Middle frontal gyrus (tissue), 1 donor: Measurements from ENCODE around the gene BCL11B.

Experiments
- DNase-seq: peaks from one replicate; pipeline ENCODE4 v3.0.0-alpha.2; 2015; ENCODE audit warnings: low spot score; ENCODE audit errors: extremely low spot score

Gene BCL11B

GRCh38 chr14:99287269-99287942 lies 15.4 kb upstream of the BCL11B start:
- no peak for DNase-seq

GRCh38 chr14:99286761-99287160 lies 14.8 kb upstream of the BCL11B start:
- no peak for DNase-seq

- DNase-seq, result no peak
Observed at GRCh38 chr14:99284254-99285004, 12.4 kb upstream of the BCL11B start.

GRCh38 chr14:99282261-99283050 lies 10.5 kb upstream of the BCL11B start:
- DNase-seq, result no peak

GRCh38 chr14:99281396-99281795 lies 9.4 kb upstream of the BCL11B start:
- DNase-seq, result no peak

- DNase-seq, result no peak
Observed at GRCh38 chr14:99280852-99281251, 8.9 kb upstream of the BCL11B start.

- DNase-seq, result no peak
Observed at GRCh38 chr14:99280066-99280731, 8.2 kb upstream of the BCL11B start.

- DNase-seq, result no peak
Observed at GRCh38 chr14:99278836-99279235, 6.8 kb upstream of the BCL11B start.

- DNase-seq, result no peak
Observed at GRCh38 chr14:99277530-99277929, 5.5 kb upstream of the BCL11B start.

GRCh38 chr14:99276482-99276881 lies 4.5 kb upstream of the BCL11B start:
- DNase-seq, result no peak

GRCh38 chr14:99275222-99275584 lies 3.2 kb upstream of the BCL11B start:
- no peak for DNase-seq

- no peak for DNase-seq
Observed at GRCh38 chr14:99274346-99275221, 2.6 kb upstream of the BCL11B start.

GRCh38 chr14:99273766-99274345 lies 1.9 kb upstream of the BCL11B start:
- DNase-seq, result no peak

GRCh38 chr14:99272899-99273765 lies 1.1 kb upstream of the BCL11B start:
- DNase-seq, result no peak

- DNase-seq, result no peak
Observed at GRCh38 chr14:99272632-99272898, 568 bp upstream of the BCL11B start.

GRCh38 chr14:99271221-99271941 lies 616 bp downstream of the BCL11B start:
- DNase-seq, result no peak

- no peak for DNase-seq
Observed at GRCh38 chr14:99270458-99271220, 1.4 kb downstream of the BCL11B start.
